ENCODE measurements around the gene SLC25A21.
"Not testable (repeated sequence)": the region's sequence is repeated elsewhere in the genome, so short reads cannot be mapped to it uniquely, and the experiment has no call there.

Gene SLC25A21

DNA sequence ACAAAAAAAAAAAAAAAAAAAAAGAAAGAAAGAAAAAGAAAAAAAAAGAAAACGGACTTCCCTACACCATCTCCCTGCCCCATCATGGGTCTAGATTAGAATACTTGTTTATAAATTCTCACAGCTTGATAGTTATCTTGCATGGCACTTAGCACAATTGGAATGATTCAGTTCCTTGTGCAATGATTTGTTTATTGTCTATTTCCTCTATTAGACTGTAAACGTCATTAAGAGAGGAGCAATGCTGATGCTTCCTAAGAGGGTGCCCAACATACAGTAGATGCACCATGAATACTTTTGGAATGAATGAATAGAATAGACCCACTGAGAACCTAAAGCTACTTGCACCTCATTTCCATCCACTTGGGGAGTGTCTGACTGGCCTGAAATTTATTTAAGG is 469.9 kb downstream of the SLC25A21 start:
- no peak for DNase-seq (ENCODE audit: low read depth)

DNA sequence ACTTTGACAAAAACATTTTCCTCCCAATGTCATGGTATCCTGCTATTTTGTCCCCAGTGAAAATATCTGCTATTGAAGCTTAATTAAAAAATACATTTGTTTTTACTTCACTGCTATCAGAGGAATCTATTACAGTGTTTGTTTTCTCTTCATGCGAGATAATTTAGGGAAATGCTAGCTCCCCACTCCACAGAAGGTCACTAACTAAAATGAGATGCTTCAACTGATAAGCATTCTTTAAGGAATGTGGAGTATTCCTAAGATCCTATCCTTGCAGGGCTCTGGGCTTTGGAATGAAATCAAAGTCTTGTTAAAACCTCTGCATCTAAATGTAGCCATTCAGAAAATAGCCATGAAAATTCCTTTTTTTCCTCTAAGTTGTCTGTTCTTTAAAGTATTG is 471.3 kb downstream of the SLC25A21 start:
- no peak for DNase-seq (ENCODE audit: low read depth)

DNA sequence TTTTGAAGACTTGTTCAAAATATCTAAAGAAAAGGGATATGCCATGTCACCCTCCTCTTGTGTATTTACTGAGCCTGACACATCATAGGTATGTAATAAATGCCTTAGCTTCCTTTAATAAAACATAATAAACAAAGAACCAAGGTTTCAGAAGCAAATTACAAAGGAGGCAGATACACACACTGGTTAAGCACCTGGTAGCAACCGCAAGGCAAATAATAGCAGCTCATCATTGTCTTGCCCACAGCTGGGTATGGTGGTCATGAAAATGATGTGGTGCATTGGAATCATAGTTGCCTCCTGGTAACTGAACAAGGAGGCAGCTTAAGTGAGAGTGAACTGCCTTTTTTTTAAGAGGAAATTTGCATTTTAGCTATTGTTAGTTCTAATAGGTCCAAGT is 471.8 kb downstream of the SLC25A21 start:
- no peak for DNase-seq (ENCODE audit: low read depth)

DNA sequence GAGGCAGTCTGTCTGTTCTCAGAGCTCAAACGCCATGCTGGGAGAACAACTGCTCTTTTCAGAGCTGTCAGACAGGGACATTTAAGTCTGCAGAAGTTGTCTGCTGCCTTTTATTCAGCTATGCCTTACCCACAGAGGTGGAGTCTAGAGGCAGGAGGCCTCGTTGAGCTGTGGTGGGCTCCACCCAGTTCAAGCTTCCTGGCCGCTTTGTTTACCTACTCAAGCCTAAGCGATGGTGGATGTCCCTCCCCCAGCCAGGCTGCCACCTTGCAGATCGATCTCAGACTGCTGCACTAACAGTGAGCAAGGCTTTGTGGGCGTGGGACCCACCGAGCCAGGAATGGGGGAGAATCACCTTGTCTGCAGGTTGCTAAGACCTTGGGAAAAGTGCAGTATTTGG is 473.0 kb downstream of the SLC25A21 start:
- DNase-seq (ENCODE audit: low read depth) = not testable (repeated sequence)

DNA sequence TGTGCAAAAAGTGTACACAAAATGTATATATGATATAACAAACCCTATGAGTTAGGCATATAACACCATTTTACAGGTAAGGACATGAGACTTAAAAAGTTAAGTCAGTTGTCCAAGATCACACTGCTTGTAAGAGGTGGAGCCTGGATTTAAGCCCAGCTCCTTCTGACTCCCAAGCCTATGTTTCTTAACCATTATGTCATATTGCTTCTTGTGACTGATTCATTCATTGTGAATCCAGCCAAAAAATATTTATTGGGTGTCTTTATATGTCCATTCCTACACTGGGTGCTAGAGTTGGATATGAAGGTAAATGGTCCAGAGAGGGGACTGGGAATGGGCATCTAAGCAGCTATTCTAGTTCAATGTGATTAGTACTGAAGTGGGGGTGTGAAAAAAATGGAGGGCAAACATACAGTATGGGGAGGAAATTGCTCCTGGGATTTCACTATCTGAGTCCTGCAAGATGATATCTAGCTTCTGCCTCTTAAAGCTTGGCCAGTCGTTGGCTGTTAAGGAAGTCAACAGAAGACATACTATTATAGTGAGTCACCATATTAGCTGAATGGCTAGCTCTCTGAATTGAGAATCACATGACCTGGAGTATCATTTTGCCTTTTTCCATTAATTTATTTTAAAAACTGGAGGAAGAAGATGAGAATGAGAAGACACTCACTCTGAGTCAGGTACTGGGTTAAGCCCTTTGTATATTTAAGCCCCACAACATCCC is 481.9 kb downstream of the SLC25A21 start:
- DNase-seq (ENCODE audit: low read depth) = no peak

DNA sequence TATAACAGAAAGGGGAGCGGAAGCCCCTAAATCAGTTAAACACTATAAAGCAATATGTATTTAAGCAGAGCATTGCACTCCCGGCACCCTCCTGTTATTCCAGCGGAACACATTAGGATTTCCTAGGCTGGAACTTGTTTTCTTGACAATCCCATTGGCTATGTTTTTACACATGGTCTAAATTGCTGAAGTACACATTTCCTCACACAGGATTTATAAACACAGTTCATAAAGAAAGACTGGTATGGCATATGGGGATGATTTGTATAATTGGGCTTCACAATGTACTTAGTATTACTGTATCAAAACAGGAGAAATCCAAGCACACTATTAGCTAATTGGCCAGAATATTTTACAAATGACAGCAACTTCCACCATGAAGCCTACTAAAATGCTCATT is 487.5 kb downstream of the SLC25A21 start:
- no peak for DNase-seq (ENCODE audit: low read depth)

DNA sequence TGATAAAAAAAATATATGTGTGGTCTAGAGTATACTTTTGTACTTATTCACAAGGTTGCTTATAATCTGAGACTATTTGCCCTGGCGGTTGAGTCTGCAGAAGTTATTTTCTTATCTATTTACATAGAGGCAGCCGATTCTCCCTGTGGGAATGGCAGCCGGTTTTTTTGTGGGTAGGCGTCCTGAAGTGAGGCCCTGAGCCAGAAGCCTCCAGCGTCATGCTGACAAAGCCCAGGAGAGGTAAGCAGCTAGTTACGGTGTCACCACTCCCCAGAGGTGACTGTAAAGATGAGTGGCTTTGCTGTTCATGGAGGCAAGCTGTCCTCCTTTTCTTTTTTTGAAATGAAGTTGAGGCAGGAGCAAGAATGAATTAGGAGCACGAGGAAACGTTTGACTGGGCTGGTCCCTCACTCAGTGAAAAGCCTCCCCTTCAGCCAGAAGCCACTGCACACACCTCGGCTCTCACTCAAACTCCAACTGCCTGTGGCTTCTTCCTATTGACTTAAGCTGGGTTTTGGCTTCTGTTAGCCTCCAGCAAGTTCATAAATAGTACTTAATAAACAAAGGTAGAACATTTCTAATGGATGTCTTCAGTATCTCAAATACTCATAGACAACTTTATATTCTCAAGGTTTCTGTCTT is 489.2 kb downstream of the SLC25A21 start:
- DNase-seq (ENCODE audit: low read depth) = no peak

DNA sequence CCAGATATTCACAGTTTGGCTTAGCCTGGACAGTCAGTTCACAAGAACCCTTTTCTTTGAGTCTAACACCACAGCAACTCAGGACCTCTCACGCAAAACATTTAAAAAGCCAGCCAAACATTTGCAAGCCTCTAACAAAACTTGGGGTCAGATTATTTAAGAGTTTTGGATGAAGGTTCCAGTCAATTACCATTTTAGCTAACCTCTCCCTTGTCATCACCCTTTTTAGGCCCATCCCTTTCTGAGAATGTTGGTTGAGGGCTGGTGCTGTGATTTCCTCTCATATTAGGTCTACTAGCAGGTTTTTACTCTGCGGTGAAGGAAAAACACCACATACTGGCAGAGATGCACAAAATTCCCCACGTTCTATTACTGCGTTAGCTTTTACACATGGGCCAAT is 490.1 kb downstream of the SLC25A21 start:
- no peak for DNase-seq (ENCODE audit: low read depth)

DNA sequence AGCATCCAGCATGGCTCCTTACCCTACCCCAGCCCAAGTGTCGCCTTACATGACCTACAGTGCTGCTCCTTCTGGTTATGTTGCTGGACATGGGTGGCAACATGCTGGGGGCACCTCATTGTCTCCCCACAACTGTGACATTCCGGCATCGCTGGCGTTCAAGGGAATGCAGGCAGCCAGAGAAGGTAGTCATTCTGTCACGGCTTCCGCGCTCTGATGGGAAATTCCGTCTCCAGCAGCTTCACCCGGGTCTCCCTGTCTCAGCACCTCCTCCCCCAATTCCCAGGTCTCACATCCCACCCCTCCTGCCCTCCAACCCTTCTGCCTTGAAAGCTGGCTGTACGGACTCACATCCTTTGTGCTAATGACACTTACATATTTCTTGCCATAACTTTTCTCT is 496.2 kb downstream of the SLC25A21 start:
- no peak for DNase-seq (ENCODE audit: low read depth)

DNA sequence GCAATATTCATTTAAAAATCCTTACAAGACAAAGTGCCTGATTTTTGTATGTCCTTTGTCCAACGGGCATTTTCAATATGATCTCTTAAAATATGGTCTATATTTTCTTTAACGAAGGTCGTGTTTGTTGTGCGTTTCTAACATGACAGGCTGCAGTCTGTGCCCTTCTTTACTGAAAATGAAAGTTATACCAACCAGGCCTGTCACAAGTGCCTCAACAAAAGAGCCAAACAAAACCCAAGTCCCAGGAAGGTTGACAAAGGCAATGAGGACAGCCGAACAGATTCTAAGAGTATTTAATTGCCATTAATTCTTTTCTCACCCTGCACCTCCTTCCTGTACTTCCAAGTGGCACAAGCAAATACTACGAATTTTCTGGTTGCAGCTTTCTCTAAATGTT is 496.8 kb downstream of the SLC25A21 start:
- no peak for DNase-seq (ENCODE audit: low read depth)

DNA sequence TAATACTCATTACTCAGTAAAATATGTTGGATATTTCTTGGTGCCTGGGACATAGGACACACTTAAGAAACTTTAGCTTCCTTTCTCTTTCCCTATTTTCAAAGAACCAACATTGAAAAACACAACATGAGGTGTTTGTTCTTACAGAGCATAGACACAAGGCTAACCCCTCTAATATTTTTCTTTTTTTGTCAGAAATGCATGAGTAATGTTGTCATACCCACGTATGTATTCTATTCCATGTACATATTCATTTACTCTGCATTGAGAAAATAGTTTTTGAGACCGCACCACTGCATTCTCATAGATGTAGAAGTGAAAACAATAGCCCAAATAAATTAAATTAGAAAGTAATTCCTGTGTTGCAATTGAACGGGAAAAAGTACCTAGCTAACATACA is 497.7 kb downstream of the SLC25A21 start:
- DNase-seq (ENCODE audit: low read depth) = no peak

DNA sequence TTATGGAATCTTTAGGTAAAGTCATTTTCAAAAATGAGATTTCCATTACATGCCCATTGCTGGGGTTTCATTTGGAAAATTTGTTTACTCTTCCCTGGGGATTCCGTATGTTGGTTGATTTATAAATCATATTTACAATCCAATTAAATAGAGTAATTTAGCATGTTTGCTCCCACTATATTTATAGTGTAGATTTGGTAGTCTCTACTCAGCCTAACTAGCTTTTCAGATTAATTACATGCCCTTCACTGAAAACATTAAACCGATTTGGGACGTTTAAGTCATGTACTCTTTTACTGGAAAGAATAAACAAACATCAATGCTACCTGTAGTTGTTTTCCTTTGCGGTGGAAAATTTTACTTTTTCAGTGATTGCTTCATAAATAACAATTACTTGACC is 500.3 kb downstream of the SLC25A21 start:
- no peak for DNase-seq (ENCODE audit: low read depth)

DNA sequence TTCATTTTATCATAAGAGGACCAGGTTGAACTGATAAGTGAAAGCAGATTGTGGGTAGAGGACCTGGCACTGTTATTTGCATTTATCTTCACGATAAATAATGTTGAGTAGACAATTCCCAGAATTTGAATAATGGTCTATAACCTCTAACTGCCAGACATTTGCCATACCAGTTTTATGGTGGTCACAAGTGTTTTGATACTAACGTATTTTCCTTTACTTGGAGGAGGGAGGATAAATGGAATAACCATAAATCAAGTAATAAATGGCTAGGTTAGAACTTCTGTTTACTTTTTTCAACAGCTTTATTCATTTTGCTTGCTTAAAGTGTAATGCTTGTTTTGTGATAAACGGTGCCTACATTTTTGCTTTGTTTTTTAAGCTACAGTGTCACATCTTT is 501.3 kb downstream of the SLC25A21 start:
- DNase-seq (ENCODE audit: low read depth) = no peak

DNA sequence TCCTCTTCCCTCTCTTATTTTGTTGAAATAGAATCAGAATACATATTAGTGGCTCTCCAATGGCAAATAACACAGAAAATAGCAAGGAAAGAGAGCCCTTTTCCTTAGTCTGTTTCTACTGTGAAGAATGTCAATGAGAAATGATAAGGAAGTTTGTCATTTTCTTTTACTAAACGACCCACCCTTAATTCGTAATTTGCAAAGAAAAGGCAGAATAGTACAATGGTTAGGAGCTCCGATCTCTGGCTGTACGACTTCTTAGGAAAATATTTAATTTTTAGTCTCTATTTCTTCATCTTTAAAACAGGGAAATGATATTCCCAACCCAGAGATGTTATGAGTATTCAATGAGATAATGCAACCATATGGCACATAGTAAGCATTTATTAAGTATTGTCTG is 504.7 kb downstream of the SLC25A21 start:
- no peak for DNase-seq (ENCODE audit: low read depth)

DNA sequence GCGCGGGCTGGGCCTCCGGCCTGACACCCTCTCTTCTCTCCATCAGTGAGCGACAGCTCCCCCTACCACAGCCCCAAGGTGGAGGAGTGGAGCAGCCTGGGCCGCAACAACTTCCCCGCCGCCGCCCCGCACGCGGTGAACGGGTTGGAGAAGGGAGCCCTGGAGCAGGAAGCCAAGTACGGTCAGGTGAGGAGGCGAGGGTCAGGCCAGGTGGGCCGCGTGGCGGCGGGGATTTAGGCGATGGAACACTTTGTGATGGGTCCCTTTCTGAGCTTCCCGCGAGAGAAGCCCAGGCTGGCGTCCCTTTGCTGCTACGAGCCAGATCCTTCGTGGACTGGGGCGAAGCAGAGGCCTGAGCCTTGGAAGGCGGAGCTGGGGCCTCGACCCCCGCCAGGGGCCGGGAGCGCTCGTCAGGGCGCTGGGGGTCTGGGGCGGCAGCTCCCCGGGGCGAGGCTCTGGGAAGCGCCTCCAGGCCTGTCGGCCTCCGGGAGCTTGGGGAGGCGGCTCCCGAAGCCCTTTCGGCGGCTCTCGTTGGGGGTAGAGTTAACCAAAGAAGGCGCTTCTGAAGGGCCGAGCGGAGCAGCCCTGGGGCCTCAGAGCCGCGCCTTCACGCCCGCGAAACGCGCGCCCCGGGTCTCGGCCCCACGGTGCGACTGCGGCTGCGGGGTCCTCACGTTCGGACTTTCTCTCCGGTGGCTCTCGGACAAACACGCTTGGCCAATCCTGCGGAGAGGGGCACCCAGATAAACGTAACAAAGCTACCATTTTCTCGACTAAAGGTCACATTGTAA is 505.8 kb downstream of the SLC25A21 start:
- no peak for DNase-seq (ENCODE audit: low read depth)

DNA sequence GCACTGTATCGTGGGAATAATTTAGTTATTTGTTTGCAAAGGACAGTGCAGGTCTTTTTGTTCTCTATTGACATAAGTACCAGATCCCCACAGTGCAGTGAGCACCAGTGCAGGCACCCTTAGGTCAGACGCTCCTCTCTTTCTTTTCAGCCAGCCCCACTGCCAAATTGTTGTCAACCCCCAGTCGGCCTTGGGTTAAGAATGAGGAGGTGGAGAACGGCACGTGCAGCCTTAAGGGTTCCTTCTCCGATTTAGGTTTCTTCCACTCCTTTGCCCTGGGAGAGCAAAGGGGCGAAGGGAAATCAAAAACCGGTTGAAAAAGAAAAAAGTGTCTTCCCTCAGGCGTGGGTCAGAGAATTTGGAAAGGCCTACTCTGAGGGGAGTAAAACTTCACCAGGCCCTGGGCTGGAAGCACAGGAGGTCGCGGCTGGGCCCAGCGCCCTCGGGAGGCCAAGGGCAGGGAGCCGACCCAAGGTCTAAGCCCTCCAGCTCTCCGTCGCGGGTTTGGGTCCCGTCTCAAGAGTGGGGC is 506.5 kb downstream of the SLC25A21 start:
- no peak for DNase-seq (ENCODE audit: low read depth)

DNA sequence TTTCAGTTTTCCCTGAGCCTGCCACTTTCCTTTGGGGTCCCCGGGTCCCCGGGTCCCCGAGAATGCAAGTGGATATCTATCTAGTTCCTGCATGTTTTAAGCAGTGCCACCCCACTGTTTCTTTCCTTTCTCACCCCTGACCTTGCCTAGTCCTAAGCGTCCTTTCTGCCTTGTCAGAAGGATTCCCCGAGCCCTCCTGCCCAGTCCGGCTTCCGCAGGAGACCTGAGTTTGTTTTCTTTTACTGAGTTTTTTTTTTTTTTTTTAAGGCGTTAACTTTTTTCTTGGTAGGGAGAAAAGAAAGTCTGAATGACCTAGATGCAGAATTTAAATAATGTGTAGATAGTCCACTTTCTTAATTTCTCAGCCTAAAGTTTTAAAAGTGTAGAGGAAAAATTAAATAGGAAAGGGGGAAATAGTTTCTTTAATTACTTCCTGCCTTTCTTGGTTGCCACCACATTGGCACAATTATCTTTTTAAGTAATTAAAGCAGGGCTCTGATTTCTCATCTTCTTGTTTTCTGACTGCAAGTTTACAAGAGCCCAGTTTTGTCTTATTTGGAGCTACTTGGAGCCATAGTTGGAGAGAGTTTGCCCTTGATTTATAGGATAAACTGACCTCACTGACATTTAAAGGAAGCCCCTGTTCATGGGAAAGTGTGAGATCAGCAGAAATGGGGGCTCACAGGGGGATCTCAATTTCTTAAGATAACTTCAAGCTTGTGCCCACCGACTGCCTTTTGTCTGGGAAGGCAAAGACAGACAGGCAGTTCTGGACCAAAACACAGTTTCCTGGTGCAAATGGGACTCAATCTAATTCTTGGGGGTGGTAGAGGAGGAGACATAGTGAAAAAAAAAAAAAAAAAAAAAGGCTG is 507.8 kb downstream of the SLC25A21 start:
- no peak for DNase-seq (ENCODE audit: low read depth)

DNA sequence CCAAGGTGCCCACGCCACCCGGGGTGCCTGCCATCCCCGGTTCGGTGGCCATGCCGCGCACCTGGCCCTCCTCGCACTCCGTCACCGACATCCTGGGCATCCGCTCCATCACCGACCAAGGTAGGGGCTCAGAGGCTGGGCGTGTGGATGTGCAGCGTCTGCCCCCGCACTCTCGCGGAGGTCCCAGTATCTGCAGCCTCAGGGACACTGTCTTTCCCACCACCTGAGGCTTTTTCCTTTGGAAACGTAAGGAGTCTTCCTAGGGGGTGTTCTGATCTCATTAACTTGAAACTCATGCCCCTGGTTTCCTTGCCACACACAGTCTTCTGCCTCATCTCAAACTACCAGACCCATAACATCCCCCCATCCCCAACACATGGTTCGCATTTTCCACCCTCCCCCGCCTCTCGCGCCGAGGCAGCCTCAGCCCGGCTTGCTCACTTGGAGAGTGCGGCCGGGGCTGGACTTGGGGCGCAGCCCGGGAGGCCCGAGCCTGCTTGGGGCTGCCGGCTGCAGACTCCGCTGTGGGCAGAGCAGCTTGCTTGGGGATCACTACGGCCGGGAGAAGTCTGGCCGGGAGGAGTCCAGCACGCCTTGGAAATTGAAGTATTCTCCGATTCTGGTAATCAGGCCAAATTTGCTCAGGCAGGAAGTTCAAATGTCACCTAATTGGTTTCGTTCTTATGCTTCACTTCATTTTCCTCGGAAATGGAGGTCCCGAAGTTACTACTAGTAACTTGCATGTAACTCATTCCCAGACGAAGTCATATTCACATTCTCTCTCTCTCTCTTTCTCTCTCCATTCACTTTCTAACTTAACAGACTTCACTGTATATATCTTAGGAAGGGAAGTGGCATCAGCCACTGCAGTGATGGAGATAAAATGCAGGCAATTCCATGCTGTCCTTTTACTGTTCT is 508.7 kb downstream of the SLC25A21 start:
- DNase-seq (ENCODE audit: low read depth) = no peak

DNA sequence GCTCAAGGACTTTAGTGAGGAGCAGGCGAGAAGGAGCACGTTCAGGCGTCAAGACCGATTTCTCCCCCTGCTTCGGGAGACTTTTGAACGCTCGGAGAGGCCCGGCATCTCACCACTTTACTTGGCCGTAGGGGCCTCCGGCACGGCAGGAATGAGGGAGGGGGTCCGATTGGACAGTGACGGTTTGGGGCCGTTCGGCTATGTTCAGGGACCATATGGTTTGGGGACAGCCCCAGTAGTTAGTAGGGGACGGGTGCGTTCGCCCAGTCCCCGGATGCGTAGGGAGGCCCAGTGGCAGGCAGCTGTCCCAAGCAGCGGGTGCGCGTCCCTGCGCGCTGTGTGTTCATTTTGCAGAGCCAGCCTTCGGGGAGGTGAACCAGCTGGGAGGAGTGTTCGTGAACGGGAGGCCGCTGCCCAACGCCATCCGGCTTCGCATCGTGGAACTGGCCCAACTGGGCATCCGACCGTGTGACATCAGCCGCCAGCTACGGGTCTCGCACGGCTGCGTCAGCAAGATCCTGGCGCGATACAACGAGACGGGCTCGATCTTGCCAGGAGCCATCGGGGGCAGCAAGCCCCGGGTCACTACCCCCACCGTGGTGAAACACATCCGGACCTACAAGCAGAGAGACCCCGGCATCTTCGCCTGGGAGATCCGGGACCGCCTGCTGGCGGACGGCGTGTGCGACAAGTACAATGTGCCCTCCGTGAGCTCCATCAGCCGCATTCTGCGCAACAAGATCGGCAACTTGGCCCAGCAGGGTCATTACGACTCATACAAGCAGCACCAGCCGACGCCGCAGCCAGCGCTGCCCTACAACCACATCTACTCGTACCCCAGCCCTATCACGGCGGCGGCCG is 509.6 kb downstream of the SLC25A21 start:
- no peak for DNase-seq (ENCODE audit: low read depth)

DNA sequence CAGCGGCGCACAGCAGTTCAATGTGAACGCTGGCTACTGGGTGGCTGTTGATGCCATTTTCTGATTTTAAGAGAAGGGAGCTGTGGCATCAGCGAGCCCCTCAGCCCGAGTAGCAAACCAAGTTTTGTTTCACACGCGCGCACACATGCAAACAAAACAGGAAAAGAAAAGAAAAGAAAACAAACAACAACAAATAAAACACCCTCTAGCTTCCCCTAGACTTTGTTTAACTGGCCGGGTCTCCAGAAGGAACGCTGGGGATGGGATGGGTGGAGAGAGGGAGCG is 510.2 kb downstream of the SLC25A21 start:
- no peak for DNase-seq (ENCODE audit: low read depth)

Measured in activated T-cell treated with anti-CD3 and anti-CD28 coated beads for 1 hour (primary cell).